ENCODE measurements around the gene TPCN2. TPM values are rescaled to one million over a fixed set of nuclear protein-coding genes. Genes with fewer than 3 reads are reported as not detected.

TPCN2 gene
- total and polyA plus RNA-seq, 2 experiments from 2014 or later: 39.4 to 42.2 TPM

GRCh38 chr11:69001243-69002081 lies 47.3 kb upstream of the TPCN2 start:
- H3K4me1 ChIP-seq (ENCODE audit: low read depth): peaks cover 15% of the 10 kb centered on the region
- H3K4me3 ChIP-seq: no peak overlapping the region
- H3K9me3 ChIP-seq (ENCODE audit: low read depth): no peaks in the 10 kb centered on the region
- H3K36me3 ChIP-seq: no peaks in the 10 kb centered on the region
- DNase-seq (ENCODE audit: low read depth in 1 of 2, low spot score in 1 of 2): no peak
- peak overlapping the region; percentile 37 for H3K27ac ChIP-seq
- H3K27me3 ChIP-seq: no peaks in the 10 kb centered on the region
- no peak for TF ChIP-seq CTCF (IDR thresholded peaks at IDR 0.05; ENCODE audit: low read depth, low read length)

- H3K4me1 ChIP-seq (ENCODE audit: low read depth): peaks cover 15% of the 10 kb centered on the region
- H3K36me3 ChIP-seq: no peaks in the 10 kb centered on the region
- H3K4me3 ChIP-seq: no peak overlapping the region
- TF ChIP-seq CTCF (IDR thresholded peaks at IDR 0.05; ENCODE audit: low read depth, low read length): no peak
- H3K27me3 ChIP-seq: no peaks in the 10 kb centered on the region
- DNase-seq (ENCODE audit: low read depth in 1 of 2, low spot score in 1 of 2): no peak
- H3K27ac ChIP-seq: no peak overlapping the region
- H3K9me3 ChIP-seq (ENCODE audit: low read depth): no peaks in the 10 kb centered on the region
Observed at GRCh38 chr11:69002110-69002569, 46.6 kb upstream of the TPCN2 start.

GRCh38 chr11:69002570-69003231 lies 46.0 kb upstream of the TPCN2 start:
- Histone ChIP-seq H3K27me3 (no peaks in the 10 kb centered on the region), H3K4me1 (ENCODE audit: low read depth) (peaks cover 15% of the 10 kb centered on the region), H3K4me3 (no peak overlapping the region), H3K36me3 (no peaks in the 10 kb centered on the region), H3K9me3 (ENCODE audit: low read depth) (no peaks in the 10 kb centered on the region), H3K27ac (no peak overlapping the region)
- no peak for TF ChIP-seq CTCF (IDR thresholded peaks at IDR 0.05; ENCODE audit: low read depth, low read length)
- no peak for DNase-seq (ENCODE audit: low read depth in 1 of 2, low spot score in 1 of 2)

- Histone ChIP-seq H3K9me3 (ENCODE audit: low read depth) (no peaks in the 10 kb centered on the region), H3K36me3 (no peaks in the 10 kb centered on the region), H3K27ac (no peak overlapping the region), H3K4me3 (no peak overlapping the region), H3K4me1 (ENCODE audit: low read depth) (peaks cover 12% of the 10 kb centered on the region), H3K27me3 (no peaks in the 10 kb centered on the region)
- TF ChIP-seq CTCF (IDR thresholded peaks at IDR 0.05; ENCODE audit: low read depth, low read length): no peak
- no peak for DNase-seq (ENCODE audit: low read depth in 1 of 2, low spot score in 1 of 2)
Observed at GRCh38 chr11:69003301-69003865, 45.3 kb upstream of the TPCN2 start.

GRCh38 chr11:69003866-69004367 lies 44.8 kb upstream of the TPCN2 start:
- H3K4me1 ChIP-seq (ENCODE audit: low read depth): peaks cover 11% of the 10 kb centered on the region
- no peak overlapping the region for H3K4me3 ChIP-seq
- no peak overlapping the region for H3K27ac ChIP-seq
- TF ChIP-seq CTCF (IDR thresholded peaks at IDR 0.05; ENCODE audit: low read depth, low read length): no peak
- no peak for DNase-seq (ENCODE audit: low read depth in 1 of 2, low spot score in 1 of 2)
- no peaks in the 10 kb centered on the region for H3K36me3 ChIP-seq
- no peaks in the 10 kb centered on the region for H3K27me3 ChIP-seq
- H3K9me3 ChIP-seq (ENCODE audit: low read depth): no peaks in the 10 kb centered on the region

Data from cardiac muscle cell (in vitro differentiated cells and primary cell).